ENCODE results near the gene ZNFX1. TPM values are rescaled to one million over a fixed set of nuclear protein-coding genes. Genes with fewer than 3 reads are reported as not detected.

The ZNFX1 gene
- total and polyA plus RNA-seq, 4 experiments from 2014 or later: 30.8 to 88.8 (median 76.1) TPM

DNA sequence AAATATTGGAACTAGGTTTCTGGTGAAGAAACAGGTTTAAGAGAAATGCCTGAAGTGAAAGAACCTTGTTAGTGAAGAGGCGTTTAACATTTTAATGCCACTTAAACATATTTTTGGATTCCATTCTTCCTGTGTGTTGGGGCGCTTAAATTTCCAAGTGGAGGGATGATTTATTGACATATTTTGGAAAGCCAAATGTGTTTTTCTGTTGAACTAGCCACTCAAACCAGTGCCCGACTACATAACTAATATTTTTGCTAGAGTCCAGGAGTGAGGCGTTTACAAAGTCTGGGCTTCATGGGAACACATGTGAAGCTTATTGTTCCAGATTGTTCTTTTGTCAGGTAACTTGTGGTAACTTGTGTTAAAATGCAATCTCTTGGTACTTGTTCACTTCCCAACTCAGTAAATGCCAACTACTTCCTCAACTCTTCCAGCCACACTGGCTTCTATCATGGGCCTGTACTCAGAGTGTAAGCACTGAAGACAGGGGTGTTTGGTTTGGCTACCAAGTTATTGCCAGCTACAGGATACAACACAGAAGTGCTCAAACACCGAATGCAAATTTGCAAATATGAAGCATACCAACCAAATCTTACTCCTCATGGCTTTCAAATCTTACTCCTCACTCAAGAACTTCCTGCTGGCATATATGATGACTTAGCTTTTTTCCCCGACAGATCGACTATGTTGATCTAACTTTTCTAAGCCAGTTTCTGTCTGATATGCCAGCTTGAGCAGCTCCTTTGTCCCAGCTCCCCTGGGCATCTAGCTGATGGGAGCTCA lies 2.0 kb upstream of the ZNFX1 start:
- no peak for DNase-seq
- ChIA-PET POLR2A (ENCODE audit: partially characterized antibody) (interaction anchor here (0.9 to 8.0 kb wide), 20 partner anchors 8 to 234 kb away, joined by 3 to 108 read pairs (median 6); partner anchors contain the start of genes CSE1L, DDX27 and STAU1), CTCF (ENCODE audit: partially characterized antibody) (interaction anchor here (0.7 to 1.3 kb wide), 3 partner anchors 12 to 23 kb away, joined by 3 to 4 read pairs (median 3); no protein-coding TSS in a partner anchor)
- H3K27me3 Mint-ChIP-seq: peaks cover 0 to 1% of the 10 kb centered on the region in 2 donors
- H3K9me3 ChIP-seq (ENCODE audit: control insufficient read depth in 1 of 2, low read length in 2 of 2): peaks cover 19 to 41% of the 10 kb centered on the region in 2 donors
- H3K36me3 Mint-ChIP-seq: peaks cover 72 to 91% of the 10 kb centered on the region in 2 donors
- H3K4me1 Mint-ChIP-seq: peaks cover 59 to 87% (median 71%) of the 10 kb centered on the region in 4 donors
- peaks cover 72% of the 10 kb centered on the region for H3K4me1 ChIP-seq (ENCODE audit: insufficient read depth, low read length)
- H3K4me3 Mint-ChIP-seq: peak overlapping the region; percentile 87 to 99 (median 95)
- H3K9me3 Mint-ChIP-seq: peaks cover 2 to 66% (median 61%) of the 10 kb centered on the region in 8 donors
- H3K27me3 ChIP-seq (ENCODE audit: insufficient read depth, low read length): no peaks in the 10 kb centered on the region
- H3K4me3 ChIP-seq (ENCODE audit: low read length in 2 of 2): peak overlapping the region; percentile 86 to 92
- H3K27ac ChIP-seq (ENCODE audit: low read depth, low read length): peak overlapping the region; percentile 14
- intact Hi-C loops (cut with micrococcal nuclease): loop anchor here (2.0 kb wide), 1 partner anchor 39 kb away; no protein-coding TSS in a partner anchor
- peak overlapping the region; percentile 77 to 99 (median 97) for H3K27ac Mint-ChIP-seq
- peaks cover 66% of the 10 kb centered on the region for H3K36me3 ChIP-seq (ENCODE audit: insufficient read depth, low read length)

DNA sequence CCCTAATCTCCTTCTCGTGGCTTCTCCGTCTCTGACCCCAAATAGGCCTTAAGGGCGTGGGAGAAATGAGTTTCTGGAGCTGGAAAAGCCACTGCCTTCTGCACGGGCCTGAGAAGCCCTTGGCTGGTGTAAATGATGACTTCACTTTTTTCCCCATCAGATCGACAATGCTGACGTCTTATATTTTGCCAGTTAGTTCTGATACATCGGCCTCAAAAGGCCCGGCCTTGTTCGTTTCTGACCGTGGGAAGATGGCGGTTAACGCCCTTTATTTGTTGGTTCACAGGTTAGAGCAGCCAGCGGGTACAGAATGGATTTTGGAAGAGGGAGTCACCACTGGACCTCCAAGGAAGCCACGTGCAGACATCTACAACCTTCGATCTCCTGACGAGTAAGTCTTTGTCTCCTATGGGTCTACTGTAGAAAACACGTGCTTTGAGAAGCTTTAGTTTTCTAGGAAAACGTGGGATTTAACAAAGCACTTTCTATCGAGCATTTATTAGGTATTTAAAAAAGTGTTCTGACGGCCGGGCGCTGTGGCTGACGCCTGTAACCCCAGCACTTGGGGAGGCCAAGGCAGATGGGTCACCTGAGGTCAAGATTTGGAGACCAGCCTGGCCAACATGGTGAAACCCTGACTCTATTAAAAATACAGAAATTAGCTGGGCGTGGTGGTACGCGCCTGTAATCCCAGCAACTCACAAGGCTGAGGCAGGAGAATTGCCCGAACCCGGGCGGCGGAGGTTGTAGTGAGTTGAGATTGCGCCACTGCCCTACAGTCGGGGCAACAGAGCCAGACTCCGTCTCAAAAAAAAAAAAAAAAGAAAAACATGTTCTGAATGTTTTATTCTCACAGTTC lies 1.2 kb upstream of the ZNFX1 start:
- Mint-ChIP-seq H3K9me3 (peaks cover 2 to 59% (median 54%) of the 10 kb centered on the region in 8 donors), H3K4me3 (peak overlapping the region; percentile 87 to 99 (median 95)), H3K27ac (peak overlapping the region; percentile 96 to 99 (median 98)), H3K36me3 (peaks cover 65 to 83% of the 10 kb centered on the region in 2 donors), H3K4me1 (peaks cover 56 to 83% (median 70%) of the 10 kb centered on the region in 4 donors), H3K27me3 (peaks cover 0 to 1% of the 10 kb centered on the region in 2 donors)
- H3K4me1 ChIP-seq (ENCODE audit: insufficient read depth, low read length): peaks cover 70% of the 10 kb centered on the region
- H3K9me3 ChIP-seq (ENCODE audit: control insufficient read depth in 1 of 2, low read length in 2 of 2): peaks cover 19 to 40% of the 10 kb centered on the region in 2 donors
- H3K36me3 ChIP-seq (ENCODE audit: insufficient read depth, low read length): peaks cover 57% of the 10 kb centered on the region
- H3K27me3 ChIP-seq (ENCODE audit: insufficient read depth, low read length): no peaks in the 10 kb centered on the region
- H3K4me3 ChIP-seq (ENCODE audit: low read length in 2 of 2): peak overlapping the region; percentile 86 to 92
- ChIA-PET POLR2A (ENCODE audit: partially characterized antibody) (interaction anchor here (0.5 to 8.0 kb wide), 22 partner anchors 7 to 233 kb away, joined by 3 to 108 read pairs (median 5); partner anchors contain the start of genes CSE1L, DDX27 and STAU1), CTCF (ENCODE audit: partially characterized antibody) (interaction anchor here (0.7 to 1.4 kb wide), 3 partner anchors 15 to 25 kb away, joined by 3 read pairs; no protein-coding TSS in a partner anchor)
- peak in 1 of 5 donors; percentile 65 for DNase-seq
- H3K27ac ChIP-seq (ENCODE audit: low read depth, low read length): peak overlapping the region; percentile 82
- intact Hi-C loops (cut with micrococcal nuclease): loop anchor here (1.0 to 2.0 kb wide), 5 partner anchors 40 to 636 kb away; partner anchors contain the start of genes CSE1L, DDX27, SPATA2 and STAU1

DNA sequence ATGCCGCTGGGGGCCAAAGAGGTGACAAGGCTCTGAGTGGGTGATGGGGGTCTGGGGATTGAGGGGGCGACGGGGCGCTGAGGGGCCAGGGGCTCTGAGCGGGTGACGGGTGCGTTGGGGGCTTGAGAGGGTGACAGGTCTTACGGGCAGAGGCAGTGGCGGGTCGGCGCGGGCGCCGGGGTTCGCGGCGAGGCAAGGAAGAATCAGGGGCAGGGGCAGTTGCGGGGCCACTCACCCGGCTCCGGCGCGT lies 146 bp downstream of the ZNFX1 start:
- intact Hi-C loops (cut with micrococcal nuclease): loop anchor here (1.0 to 2.0 kb wide), 5 partner anchors 41 to 638 kb away; partner anchors contain the start of genes CSE1L, DDX27, SPATA2 and STAU1
- Mint-ChIP-seq H3K4me3 (peak overlapping the region; percentile 90 to 98 (median 95)), H3K36me3 (peaks cover 53 to 75% of the 10 kb centered on the region in 2 donors), H3K4me1 (peaks cover 47 to 82% (median 61%) of the 10 kb centered on the region in 4 donors), H3K9me3 (peaks cover 2 to 45% (median 41%) of the 10 kb centered on the region in 8 donors), H3K27me3 (peaks cover 0 to 1% of the 10 kb centered on the region in 2 donors), H3K27ac (peak overlapping the region; percentile 96 to 98 (median 96))
- peaks cover 19 to 27% of the 10 kb centered on the region in 2 donors for H3K9me3 ChIP-seq (ENCODE audit: control insufficient read depth in 1 of 2, low read length in 2 of 2)
- POLR2A ChIA-PET (ENCODE audit: partially characterized antibody): interaction anchor here (0.6 to 8.0 kb wide), 16 partner anchors 10 to 231 kb away, joined by 3 to 108 read pairs (median 11); partner anchors contain the start of genes CSE1L, DDX27 and STAU1
- peaks cover 70% of the 10 kb centered on the region for H3K4me1 ChIP-seq (ENCODE audit: insufficient read depth, low read length)
- CTCF ChIA-PET (ENCODE audit: partially characterized antibody): interaction anchor here (1.4 kb wide), 1 partner anchor 26 kb away, joined by 3 read pairs; no protein-coding TSS in a partner anchor
- DNase-seq: no peak
- H3K27ac ChIP-seq (ENCODE audit: low read depth, low read length): peak overlapping the region; percentile 82
- H3K27me3 ChIP-seq (ENCODE audit: insufficient read depth, low read length): no peaks in the 10 kb centered on the region
- H3K36me3 ChIP-seq (ENCODE audit: insufficient read depth, low read length): peaks cover 51% of the 10 kb centered on the region
- H3K4me3 ChIP-seq (ENCODE audit: low read length in 2 of 2): peak overlapping the region; percentile 76 to 92

DNA sequence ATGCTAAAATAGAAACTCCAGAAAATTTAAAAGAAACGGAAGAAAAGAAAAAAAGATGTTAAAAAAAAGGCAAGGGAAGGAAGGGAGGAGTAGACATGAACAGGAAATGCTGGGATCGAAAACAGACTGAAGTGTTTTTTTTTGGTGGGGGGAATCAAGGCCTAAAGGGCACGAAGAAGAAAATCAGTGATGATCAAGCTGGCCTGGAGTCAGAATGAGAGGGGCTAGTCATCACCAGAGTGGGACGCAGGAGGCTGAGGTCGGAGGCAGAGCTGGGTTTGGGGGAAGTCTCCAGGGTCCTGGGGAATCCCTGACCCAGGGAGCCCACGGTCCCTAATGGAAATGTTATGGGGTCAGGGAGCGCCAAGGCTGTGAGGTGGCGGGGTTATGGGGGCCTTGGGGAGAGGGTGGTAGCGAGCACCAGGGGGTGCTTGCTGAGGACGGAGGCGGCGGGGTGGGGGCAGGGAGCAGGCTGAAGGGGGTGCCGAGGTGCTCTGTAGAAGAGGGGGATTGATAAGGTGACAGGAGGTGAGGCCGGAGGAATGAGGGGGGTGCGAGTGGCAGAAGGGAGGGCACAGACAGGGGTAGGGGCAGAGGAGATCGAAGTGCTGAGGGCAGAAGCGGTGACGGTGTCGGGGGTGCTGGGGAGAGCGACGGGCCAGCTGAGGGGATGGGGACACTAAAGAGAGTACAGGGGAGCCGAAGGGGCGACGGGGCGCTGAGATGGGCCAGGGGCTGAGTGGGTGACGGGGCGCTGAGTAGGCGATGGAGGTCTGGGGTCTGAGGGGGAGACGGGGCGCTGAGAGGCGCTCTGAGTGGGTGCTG lies 684 bp downstream of the ZNFX1 start:
- H3K4me1 Mint-ChIP-seq: peaks cover 45 to 81% (median 60%) of the 10 kb centered on the region in 4 donors
- H3K36me3 ChIP-seq (ENCODE audit: insufficient read depth, low read length): peaks cover 50% of the 10 kb centered on the region
- CTCF ChIA-PET (ENCODE audit: partially characterized antibody): interaction anchor here (1.0 to 2.2 kb wide), 3 partner anchors 10 to 60 kb away, joined by 3 to 6 read pairs (median 5); no protein-coding TSS in a partner anchor

DNA sequence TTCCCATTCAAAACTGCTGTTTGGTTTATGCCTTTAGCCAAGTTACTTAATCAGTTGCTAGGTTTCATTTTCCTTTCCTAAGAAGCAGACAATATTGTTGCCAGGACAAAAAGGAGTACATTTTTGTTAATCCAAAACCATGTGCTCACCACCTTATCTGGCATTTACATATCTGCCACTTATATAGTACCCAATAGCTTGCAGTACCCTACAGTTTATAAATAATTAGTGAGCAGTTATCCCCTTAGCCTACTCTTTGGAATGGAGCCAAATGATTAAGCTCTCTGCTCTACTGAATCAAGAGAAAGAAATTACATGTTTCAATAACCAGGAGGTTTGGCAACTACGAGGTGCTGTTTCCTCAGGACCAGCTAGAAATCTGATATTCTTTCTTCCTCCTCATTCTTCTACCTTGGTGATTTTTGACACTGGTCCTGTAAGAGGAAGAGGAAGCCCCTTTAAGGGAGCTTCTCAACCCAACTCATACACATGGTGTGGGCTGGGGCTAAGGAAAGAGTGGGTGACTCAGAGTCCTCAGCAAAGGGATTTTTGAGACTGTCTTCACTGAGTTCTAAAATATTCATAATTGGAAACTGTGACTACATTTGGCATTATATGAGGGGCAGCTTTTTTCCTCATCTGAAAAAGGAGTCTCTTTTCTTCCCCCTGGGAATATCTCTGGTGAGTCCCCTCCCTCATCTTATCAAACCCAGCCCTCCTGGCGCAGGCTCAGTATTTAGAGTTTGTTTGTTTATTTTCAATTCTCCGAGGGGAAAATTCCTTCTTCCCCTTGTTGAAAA lies 1.5 kb downstream of the ZNFX1 start:
- POLR2A ChIA-PET (ENCODE audit: partially characterized antibody): interaction anchor here (1.2 to 8.0 kb wide), 7 partner anchors 10 to 90 kb away, joined by 3 to 108 read pairs (median 6); partner anchors contain the start of gene DDX27
- H3K4me3 Mint-ChIP-seq: peak overlapping the region; percentile 90 to 98 (median 95)
- H3K36me3 Mint-ChIP-seq: peaks cover 48 to 73% of the 10 kb centered on the region in 2 donors
- peak overlapping the region; percentile 96 to 98 (median 96) for H3K27ac Mint-ChIP-seq
- peak overlapping the region; percentile 82 for H3K27ac ChIP-seq (ENCODE audit: low read depth, low read length)
- peaks cover 47% of the 10 kb centered on the region for H3K36me3 ChIP-seq (ENCODE audit: insufficient read depth, low read length)
- H3K4me3 ChIP-seq (ENCODE audit: low read length in 2 of 2): peak overlapping the region; percentile 76 to 92
- DNase-seq: peak in 1 of 5 donors; percentile 84
- peaks cover 8 to 16% of the 10 kb centered on the region in 2 donors for H3K9me3 ChIP-seq (ENCODE audit: control insufficient read depth in 1 of 2, low read length in 2 of 2)
- peaks cover 70% of the 10 kb centered on the region for H3K4me1 ChIP-seq (ENCODE audit: insufficient read depth, low read length)
- peaks cover 2 to 32% (median 28%) of the 10 kb centered on the region in 8 donors for H3K9me3 Mint-ChIP-seq
- H3K27me3 Mint-ChIP-seq: peaks cover 0 to 1% of the 10 kb centered on the region in 2 donors
- CTCF ChIA-PET (ENCODE audit: partially characterized antibody): interaction anchor here (0.9 to 2.2 kb wide), 4 partner anchors 9 to 59 kb away, joined by 3 to 6 read pairs (median 4); no protein-coding TSS in a partner anchor
- intact Hi-C loops (cut with micrococcal nuclease): loop anchor here (1.0 kb wide), 1 partner anchor 8 kb away; no protein-coding TSS in a partner anchor
- H3K27me3 ChIP-seq (ENCODE audit: insufficient read depth, low read length): no peaks in the 10 kb centered on the region
- H3K4me1 Mint-ChIP-seq: peaks cover 43 to 78% (median 59%) of the 10 kb centered on the region in 4 donors

More for the DNA sequence above, 684 bp downstream of the ZNFX1 start:
- no peaks in the 10 kb centered on the region for H3K27me3 ChIP-seq (ENCODE audit: insufficient read depth, low read length)
- DNase-seq: peak in 1 of 5 donors; percentile 56
- H3K27ac Mint-ChIP-seq: peak overlapping the region; percentile 96 to 98 (median 96)
- peaks cover 0 to 1% of the 10 kb centered on the region in 2 donors for H3K27me3 Mint-ChIP-seq
- intact Hi-C loops (cut with micrococcal nuclease): loop anchor here (1.0 kb wide), 1 partner anchor 9 kb away; no protein-coding TSS in a partner anchor
- peak overlapping the region; percentile 82 for H3K27ac ChIP-seq (ENCODE audit: low read depth, low read length)
- peaks cover 2 to 40% (median 36%) of the 10 kb centered on the region in 8 donors for H3K9me3 Mint-ChIP-seq
- peaks cover 52 to 75% of the 10 kb centered on the region in 2 donors for H3K36me3 Mint-ChIP-seq
- POLR2A ChIA-PET (ENCODE audit: partially characterized antibody): interaction anchor here (0.6 to 8.0 kb wide), 19 partner anchors 10 to 231 kb away, joined by 3 to 108 read pairs (median 10); partner anchors contain the start of genes CSE1L, DDX27 and STAU1
- peaks cover 70% of the 10 kb centered on the region for H3K4me1 ChIP-seq (ENCODE audit: insufficient read depth, low read length)
- H3K4me3 ChIP-seq (ENCODE audit: low read length in 2 of 2): peak overlapping the region; percentile 76 to 92
- peaks cover 15 to 22% of the 10 kb centered on the region in 2 donors for H3K9me3 ChIP-seq (ENCODE audit: control insufficient read depth in 1 of 2, low read length in 2 of 2)
- H3K4me3 Mint-ChIP-seq: peak overlapping the region; percentile 90 to 98 (median 95)
